Measurements from ENCODE around the gene THEM5. TPM values are rescaled to one million over a fixed set of nuclear protein-coding genes. Genes with fewer than 3 reads are reported as not detected.

THEM5 gene
- total RNA-seq, 1 experiment from 2014 or later, result not detected

DNA sequence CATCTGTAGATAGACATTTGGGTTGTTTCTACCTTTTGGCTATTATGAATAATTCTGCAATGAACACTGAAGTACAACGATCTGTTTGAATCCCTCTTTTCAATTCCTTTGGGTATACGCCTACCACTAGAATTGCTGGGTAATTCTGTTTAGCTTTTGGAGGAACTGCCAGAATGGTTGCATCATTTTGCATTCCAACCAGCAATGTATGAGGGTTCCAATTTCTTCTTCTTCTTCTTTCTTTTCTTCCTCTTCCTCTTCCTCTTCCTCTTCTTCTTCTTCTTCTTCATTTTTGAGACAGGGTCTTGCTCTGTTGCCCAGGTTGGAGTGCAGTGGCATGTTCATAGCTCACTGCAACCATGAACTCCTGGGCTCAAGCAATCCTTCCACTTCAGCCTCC lies 13.8 kb upstream of the THEM5 start:
- CTCF ChIA-PET, result no interaction called here

DNA sequence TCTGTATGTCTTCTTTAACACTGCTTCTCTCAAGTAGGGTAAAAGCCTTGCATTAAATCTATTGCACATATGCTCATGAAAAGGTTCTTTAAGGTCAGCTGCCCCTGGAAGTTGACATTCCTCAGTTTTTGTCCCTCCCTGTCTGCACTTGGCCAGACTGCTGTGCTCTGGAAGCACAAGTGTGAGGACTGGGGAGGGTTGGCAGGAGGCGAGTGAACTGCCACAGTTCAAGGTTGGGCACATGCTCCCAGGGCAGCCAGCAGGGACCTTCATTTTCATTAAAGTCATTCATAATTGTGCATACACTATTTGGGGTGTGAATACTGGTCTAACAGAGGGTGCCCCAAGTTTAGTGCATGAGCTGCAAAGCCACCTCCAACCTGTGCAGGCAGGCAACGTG lies 10.9 kb upstream of the THEM5 start:
- no peaks in the 10 kb centered on the region for H3K79me2 ChIP-seq (ENCODE audit: low read depth)
- H3K4me1 ChIP-seq (replicated peaks; ENCODE audit: insufficient read depth), result peaks cover 15% of the 10 kb centered on the region
- CTCF ChIA-PET, result no interaction called here
- DNase-seq, result no peak
- H3K4me2 ChIP-seq, result no peak overlapping the region
- H3K27ac ChIP-seq, result no peak overlapping the region
- TF ChIP-seq, protein P1, sequence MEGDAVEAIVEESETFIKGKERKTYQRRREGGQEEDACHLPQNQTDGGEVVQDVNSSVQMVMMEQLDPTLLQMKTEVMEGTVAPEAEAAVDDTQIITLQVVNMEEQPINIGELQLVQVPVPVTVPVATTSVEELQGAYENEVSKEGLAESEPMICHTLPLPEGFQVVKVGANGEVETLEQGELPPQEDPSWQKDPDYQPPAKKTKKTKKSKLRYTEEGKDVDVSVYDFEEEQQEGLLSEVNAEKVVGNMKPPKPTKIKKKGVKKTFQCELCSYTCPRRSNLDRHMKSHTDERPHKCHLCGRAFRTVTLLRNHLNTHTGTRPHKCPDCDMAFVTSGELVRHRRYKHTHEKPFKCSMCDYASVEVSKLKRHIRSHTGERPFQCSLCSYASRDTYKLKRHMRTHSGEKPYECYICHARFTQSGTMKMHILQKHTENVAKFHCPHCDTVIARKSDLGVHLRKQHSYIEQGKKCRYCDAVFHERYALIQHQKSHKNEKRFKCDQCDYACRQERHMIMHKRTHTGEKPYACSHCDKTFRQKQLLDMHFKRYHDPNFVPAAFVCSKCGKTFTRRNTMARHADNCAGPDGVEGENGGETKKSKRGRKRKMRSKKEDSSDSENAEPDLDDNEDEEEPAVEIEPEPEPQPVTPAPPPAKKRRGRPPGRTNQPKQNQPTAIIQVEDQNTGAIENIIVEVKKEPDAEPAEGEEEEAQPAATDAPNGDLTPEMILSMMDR (conservative IDR thresholded peaks at IDR 0.05), result no peak
- TF ChIP-seq EZH2 (IDR thresholded peaks at IDR 0.05; ENCODE audit: low read depth), result no peak
- no peak overlapping the region for H2AFZ ChIP-seq
- H3K27me3 ChIP-seq (ENCODE audit: insufficient read depth, low read depth), result no peaks in the 10 kb centered on the region
- H3K9me2 ChIP-seq (ENCODE audit: insufficient read depth), result no peaks in the 10 kb centered on the region
- no peaks in the 10 kb centered on the region for H3K9me3 ChIP-seq (ENCODE audit: insufficient read depth, low read depth)
- no peak overlapping the region for H3K4me3 ChIP-seq
- no peaks in the 10 kb centered on the region for H4K20me1 ChIP-seq (ENCODE audit: insufficient read depth)
- POLR2A ChIA-PET (ENCODE audit: unreplicated experiment), result no interaction called here
- intact Hi-C loops (cut with micrococcal nuclease; ENCODE audit: unreplicated experiment), result no loop called here
- no TSS peak for BruUV-seq (replicated peaks)
- peaks cover 12% of the 10 kb centered on the region; the same call in 1 of the 2 replicates for H3F3A ChIP-seq (ENCODE audit: insufficient read depth, low read depth)
- H3K36me3 ChIP-seq (ENCODE audit: low read depth), result no peaks in the 10 kb centered on the region

More for the DNA sequence above, 13.8 kb upstream of the THEM5 start:
- Histone ChIP-seq H2AFZ (no peak overlapping the region), H3K4me3 (no peak overlapping the region), H4K20me1 (ENCODE audit: insufficient read depth) (no peaks in the 10 kb centered on the region), H3K9me2 (ENCODE audit: insufficient read depth) (no peaks in the 10 kb centered on the region), H3F3A (ENCODE audit: insufficient read depth, low read depth) (peaks cover 18% of the 10 kb centered on the region; the same call in 1 of the 2 replicates), H3K4me1 (replicated peaks; ENCODE audit: insufficient read depth) (peaks cover 8% of the 10 kb centered on the region), H3K4me2 (no peak overlapping the region), H3K36me3 (ENCODE audit: low read depth) (no peaks in the 10 kb centered on the region), H3K27me3 (ENCODE audit: insufficient read depth, low read depth) (no peaks in the 10 kb centered on the region), H3K27ac (no peak overlapping the region), H3K9me3 (ENCODE audit: insufficient read depth, low read depth) (no peaks in the 10 kb centered on the region), H3K79me2 (ENCODE audit: low read depth) (no peaks in the 10 kb centered on the region)
- POLR2A ChIA-PET (ENCODE audit: unreplicated experiment), result no interaction called here
- BruUV-seq (replicated peaks), result no TSS peak
- DNase-seq, result no peak
- TF ChIP-seq, protein P1 (conservative IDR thresholded peaks at IDR 0.05), result no peak
- TF ChIP-seq EZH2 (IDR thresholded peaks at IDR 0.05; ENCODE audit: low read depth), result no peak
- intact Hi-C loops (cut with micrococcal nuclease; ENCODE audit: unreplicated experiment), result no loop called here

DNA sequence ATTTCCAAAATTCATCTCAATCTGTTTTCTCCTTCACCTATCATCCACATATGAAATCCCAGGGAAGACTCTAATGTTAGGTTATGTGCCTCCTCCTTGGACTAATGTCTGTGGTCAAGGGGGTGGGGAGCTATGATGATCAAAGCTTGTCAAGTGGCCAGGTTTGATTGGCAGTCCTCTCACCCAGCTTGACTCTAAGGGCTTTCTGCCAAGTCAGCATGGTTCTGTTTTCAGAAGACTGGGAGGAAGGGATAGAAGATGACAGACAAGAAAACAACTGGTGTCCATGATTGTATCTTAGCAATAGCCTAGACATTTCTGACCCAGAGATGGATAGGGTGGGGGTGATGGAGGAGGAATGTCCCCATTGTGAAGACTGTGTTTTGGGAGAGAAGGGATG lies 9.1 kb upstream of the THEM5 start:
- H3K4me1 ChIP-seq (replicated peaks; ENCODE audit: insufficient read depth), result peaks cover 9% of the 10 kb centered on the region; the same call in 1 of the 2 replicates
- H3K36me3 ChIP-seq (ENCODE audit: low read depth), result no peaks in the 10 kb centered on the region
- peaks cover 1% of the 10 kb centered on the region; the same call in 1 of the 2 replicates for H3F3A ChIP-seq (ENCODE audit: insufficient read depth, low read depth)
- ChIA-PET CTCF (no interaction called here), POLR2A (ENCODE audit: unreplicated experiment) (no interaction called here)
- no peak for DNase-seq
- no peak overlapping the region for H3K4me3 ChIP-seq
- H3K4me2 ChIP-seq, result no peak overlapping the region
- no TSS peak for BruUV-seq (replicated peaks)
- no peaks in the 10 kb centered on the region for H3K9me2 ChIP-seq (ENCODE audit: insufficient read depth)
- TF ChIP-seq, protein P1 (conservative IDR thresholded peaks at IDR 0.05), result no peak
- TF ChIP-seq EZH2 (IDR thresholded peaks at IDR 0.05; ENCODE audit: low read depth), result no peak
- H3K27ac ChIP-seq, result no peak overlapping the region
- no peak overlapping the region for H2AFZ ChIP-seq
- H3K9me3 ChIP-seq (ENCODE audit: insufficient read depth, low read depth), result no peaks in the 10 kb centered on the region
- H3K79me2 ChIP-seq (ENCODE audit: low read depth), result no peaks in the 10 kb centered on the region
- intact Hi-C loops (cut with micrococcal nuclease; ENCODE audit: unreplicated experiment), result no loop called here
- H4K20me1 ChIP-seq (ENCODE audit: insufficient read depth), result no peaks in the 10 kb centered on the region
- no peaks in the 10 kb centered on the region for H3K27me3 ChIP-seq (ENCODE audit: insufficient read depth, low read depth)

All from PC-9 (cell line).